ENCODE data around the gene CYP2D6. TPM values are rescaled to one million over a fixed set of nuclear protein-coding genes. Genes with fewer than 3 reads are reported as not detected.
"Not testable (repeated sequence)": the region's sequence is repeated elsewhere in the genome, so short reads cannot be mapped to it uniquely, and the experiment has no call there.

The CYP2D6 gene
- total RNA-seq (2013) = 0.44 TPM
- polyA plus RNA-seq (1 to 10 TPM in 1 of 3 donors, not detected in 2; 4.5 TPM), polyA minus RNA-seq (0.42 and 0.80 TPM in 2 replicates), total RNA-seq (0 to 0.60 (median 0.14) reads per million in 11 experiments)

GRCh38 chr22:42130639-42131431, at the start of gene CYP2D6:
TSS of gene CYP2D6 (minus strand) at chr22:42130810. CDS start at chr22:42130791, 19 bp downstream.
- not testable (repeated sequence) for H3K27ac Mint-ChIP-seq; H3K9ac ChIP-seq (ENCODE audit: insufficient read depth, low read length, poor library complexity, severe bottlenecking); H3K9me3 ChIP-seq (replicated peaks in 1 of 2; ENCODE audit: control insufficient read depth in 1 of 2, insufficient read depth in 1 of 2, low read length in 2 of 2)

DNA sequence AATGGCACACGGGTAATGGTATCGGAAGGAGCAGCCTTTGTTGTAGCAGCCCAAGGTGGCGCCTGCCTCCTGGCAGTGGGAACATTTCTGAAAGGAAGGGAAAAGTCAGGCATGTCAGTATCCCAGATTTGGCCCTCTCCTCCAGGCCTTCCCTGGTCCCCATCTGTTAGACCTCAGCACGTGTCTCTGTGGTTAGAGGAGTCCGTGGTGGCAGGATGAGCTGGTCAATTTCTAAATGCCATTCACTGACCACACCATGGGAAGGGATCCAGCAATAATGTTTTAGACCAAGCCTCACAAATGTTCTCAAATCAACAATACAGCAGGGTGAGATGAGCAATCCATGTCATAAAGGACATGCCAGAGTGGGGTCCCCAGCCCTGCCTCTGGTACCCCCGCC, 49.0 kb upstream of the CYP2D6 start:
- Histone ChIP-seq H4K20me1 (ENCODE audit: insufficient read depth, low read length) (peaks cover 61% of the 10 kb centered on the region), H3K27me3 (ENCODE audit: control insufficient read depth in 2 of 2, insufficient read depth in 2 of 2, low read length in 2 of 2) (no peaks in the 10 kb centered on the region), H3K9ac (ENCODE audit: insufficient read depth, low read length, poor library complexity, severe bottlenecking) (no peak overlapping the region), H3K4me3 (replicated peaks in 1 of 3; ENCODE audit: low read depth in 2 of 3, low read length in 3 of 3) (no peak overlapping the region), H2AFZ (ENCODE audit: insufficient read depth, low read depth, low read length, poor library complexity, severe bottlenecking) (no peak overlapping the region), H3K79me2 (ENCODE audit: insufficient read depth, low read length) (no peaks in the 10 kb centered on the region), H3K27ac (ENCODE audit: low read depth in 1 of 2, low read length in 2 of 2) (no peak overlapping the region), H3K36me3 (replicated peaks in 1 of 2; ENCODE audit: control insufficient read depth in 1 of 2, insufficient read depth in 2 of 2, low read length in 2 of 2) (peaks cover 12 to 41% of the 10 kb centered on the region in 2 donors), H3K4me1 (ENCODE audit: control insufficient read depth in 1 of 2, insufficient read depth in 2 of 2, low read length in 2 of 2) (no peaks in the 10 kb centered on the region), H3K9me3 (replicated peaks in 1 of 2; ENCODE audit: control insufficient read depth in 1 of 2, insufficient read depth in 1 of 2, low read length in 2 of 2) (no peaks in the 10 kb centered on the region), H3K4me2 (replicated peaks; ENCODE audit: extremely low read depth, low read length, poor library complexity, severe bottlenecking) (no peak overlapping the region)
- no peak overlapping the region for H3K4me3 Mint-ChIP-seq
- H3K27me3 Mint-ChIP-seq (ENCODE audit: low read depth in 3 of 3) = no peaks in the 10 kb centered on the region
- peaks cover 0 to 5% (median 0%) of the 10 kb centered on the region in 7 donors for H3K9me3 Mint-ChIP-seq
- peak overlapping the region in 3 of 7 donors; percentile 10 to 63 (median 48) for H3K27ac Mint-ChIP-seq
- H3K36me3 Mint-ChIP-seq = peaks cover 26 to 46% of the 10 kb centered on the region in 2 donors
- intact Hi-C loops (cut with micrococcal nuclease) = no loop called here
- H3K4me1 Mint-ChIP-seq = peaks cover 3% of the 10 kb centered on the region
- TF ChIP-seq, protein P1, sequence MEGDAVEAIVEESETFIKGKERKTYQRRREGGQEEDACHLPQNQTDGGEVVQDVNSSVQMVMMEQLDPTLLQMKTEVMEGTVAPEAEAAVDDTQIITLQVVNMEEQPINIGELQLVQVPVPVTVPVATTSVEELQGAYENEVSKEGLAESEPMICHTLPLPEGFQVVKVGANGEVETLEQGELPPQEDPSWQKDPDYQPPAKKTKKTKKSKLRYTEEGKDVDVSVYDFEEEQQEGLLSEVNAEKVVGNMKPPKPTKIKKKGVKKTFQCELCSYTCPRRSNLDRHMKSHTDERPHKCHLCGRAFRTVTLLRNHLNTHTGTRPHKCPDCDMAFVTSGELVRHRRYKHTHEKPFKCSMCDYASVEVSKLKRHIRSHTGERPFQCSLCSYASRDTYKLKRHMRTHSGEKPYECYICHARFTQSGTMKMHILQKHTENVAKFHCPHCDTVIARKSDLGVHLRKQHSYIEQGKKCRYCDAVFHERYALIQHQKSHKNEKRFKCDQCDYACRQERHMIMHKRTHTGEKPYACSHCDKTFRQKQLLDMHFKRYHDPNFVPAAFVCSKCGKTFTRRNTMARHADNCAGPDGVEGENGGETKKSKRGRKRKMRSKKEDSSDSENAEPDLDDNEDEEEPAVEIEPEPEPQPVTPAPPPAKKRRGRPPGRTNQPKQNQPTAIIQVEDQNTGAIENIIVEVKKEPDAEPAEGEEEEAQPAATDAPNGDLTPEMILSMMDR (IDR thresholded peaks at IDR 0.05) = no peak
- DNase-seq = no peak
- 100% methylated on average over 2 of the region's 6 CpGs for WGBS (ENCODE audit: insufficient coverage)

More at GRCh38 chr22:42130639-42131431, at the start of gene CYP2D6:
- H3K9me3 Mint-ChIP-seq; H3K4me3 ChIP-seq (replicated peaks in 1 of 3; ENCODE audit: low read depth in 2 of 3, low read length in 3 of 3); H3K27me3 ChIP-seq (ENCODE audit: control insufficient read depth in 2 of 2, insufficient read depth in 2 of 2, low read length in 2 of 2); H3K36me3 Mint-ChIP-seq; H3K4me2 ChIP-seq (replicated peaks; ENCODE audit: extremely low read depth, low read length, poor library complexity, severe bottlenecking); H3K79me2 ChIP-seq (ENCODE audit: insufficient read depth, low read length); H3K4me3 Mint-ChIP-seq; intact Hi-C loops (cut with micrococcal nuclease); H2AFZ ChIP-seq (ENCODE audit: insufficient read depth, low read depth, low read length, poor library complexity, severe bottlenecking); H3K4me1 Mint-ChIP-seq; DNase-seq; H4K20me1 ChIP-seq (ENCODE audit: insufficient read depth, low read length); H3K4me1 ChIP-seq (ENCODE audit: control insufficient read depth in 1 of 2, insufficient read depth in 2 of 2, low read length in 2 of 2); H3K36me3 ChIP-seq (replicated peaks in 1 of 2; ENCODE audit: control insufficient read depth in 1 of 2, insufficient read depth in 2 of 2, low read length in 2 of 2); H3K27ac ChIP-seq (ENCODE audit: low read depth in 1 of 2, low read length in 2 of 2): not testable (repeated sequence)
- peaks cover 7 to 21% (median 12%) of the 10 kb centered on the region in 3 donors for H3K27me3 Mint-ChIP-seq (ENCODE audit: low read depth in 3 of 3)
- WGBS (ENCODE audit: insufficient coverage) = 94% methylated on average over 9 of the region's 14 CpGs

Data from CD14-positive monocyte (primary cell).